SK-N-SH (cell line): ENCODE data around the gene CDHR2. TPM values are rescaled to one million over a fixed set of nuclear protein-coding genes. Genes with fewer than 3 reads are reported as not detected.

ENCODE experiments used
- CTCF ChIA-PET: fragments of 300-600, 350-600 bp; formaldehyde crosslinking; extraction: SDS; loops from one replicate; lab custom pipeline; 2021; lab: Yijun Ruan, JAX
- POLR2A ChIA-PET: fragments of 350-600 bp; sonication (Branson Sonifier 250); formaldehyde crosslinking; extraction: SDS; loops from one replicate; lab custom pipeline; 2020; ENCODE audit warnings: antibody characterized with exemption, inconsistent platforms; lab: Yijun Ruan, JAX
- DNase-seq: peaks from one replicate; pipeline ENCODE4 v3.0.0; 2012
- H2AFZ ChIP-seq: fragments of 200-600 bp; sonication (generic); 2 replicates; pipeline ENCODE4 v1.8.1; 2016; ENCODE audit warnings: antibody characterized with exemption, mild to moderate bottlenecking, low read depth
- H3F3A ChIP-seq: fragments of 200-600 bp; sonication (generic); replicated peaks from 2 replicates; pipeline ENCODE3; 2016; ENCODE audit warnings: antibody characterized with exemption, mild to moderate bottlenecking; ENCODE audit not compliant: insufficient read depth
- H3K27ac ChIP-seq, 2 experiments: fragments of 200-500 bp in 1 of 2; fragments of 200-600 bp in 1 of 2; sonication (Bioruptor generic) in 1 of 2; sonication (generic), shearing (Covaris generic) in 1 of 2; 2 replicates each; pipeline versions ENCODE4 v1.5.1 to v1.6.1; 2014 to 2016; ENCODE audit warnings: low read depth in 2 of 2, inconsistent platforms in 1 of 2, low read length in 1 of 2, mild to moderate bottlenecking in 1 of 2, mixed read lengths in 1 of 2
- H3K27me3 ChIP-seq: fragments of 200-600 bp; sonication (generic), shearing (Covaris generic); 2 replicates; pipeline ENCODE4 v1.6.1; 2016; ENCODE audit warnings: mixed run types; ENCODE audit not compliant: insufficient read depth
- H3K36me3 ChIP-seq, 2 experiments: fragments of 200-500 bp in 1 of 2; fragments of 200-600 bp in 1 of 2; sonication (Bioruptor generic) in 1 of 2; sonication (generic) in 1 of 2; replicated peaks in 1 of 2; 2 replicates each; pipeline versions ENCODE3 to v1.5.1; 2014 to 2016; ENCODE audit warnings: low read length in 1 of 2, mild to moderate bottlenecking in 1 of 2; ENCODE audit not compliant: insufficient read depth in 2 of 2, control insufficient read depth in 1 of 2
- H3K4me1 ChIP-seq, 2 experiments: fragments of 200-500 bp in 1 of 2; fragments of 200-600 bp in 1 of 2; sonication (Bioruptor generic) in 1 of 2; sonication (generic), shearing (Covaris generic) in 1 of 2; 2 replicates each; pipeline versions ENCODE4 v1.5.1 to v1.6.1; 2014 to 2016; ENCODE audit warnings: low read depth in 1 of 2, low read length in 1 of 2, mixed run types in 1 of 2; ENCODE audit not compliant: insufficient read depth in 2 of 2, control insufficient read depth in 1 of 2
- H3K4me2 ChIP-seq: fragments of 200-600 bp; sonication (generic), shearing (Covaris generic); 2 replicates; pipeline ENCODE4 v1.6.1; 2017; ENCODE audit warnings: mixed run types
- H3K4me3 ChIP-seq, 2 experiments: fragments of 200-500 bp in 1 of 2; fragments of 200-600 bp in 1 of 2; sonication (Bioruptor generic) in 1 of 2; sonication (generic), shearing (Covaris generic) in 1 of 2; 2 replicates each; pipeline versions ENCODE4 v1.5.1 to v1.8.1; 2014 to 2016; ENCODE audit warnings: low read depth in 2 of 2, inconsistent platforms in 1 of 2, low read length in 1 of 2, mild to moderate bottlenecking in 1 of 2, mixed read lengths in 1 of 2, moderate library complexity in 1 of 2
- H3K79me2 ChIP-seq: fragments of 200-600 bp; sonication (generic); 2 replicates; pipeline ENCODE4 v1.8.1; 2017; ENCODE audit warnings: mild to moderate bottlenecking; ENCODE audit not compliant: insufficient read depth
- H3K9ac ChIP-seq: fragments of 200-600 bp; sonication (generic); 2 replicates; pipeline ENCODE4 v1.6.1; 2017; ENCODE audit warnings: mixed run types
- H3K9me2 ChIP-seq: fragments of 200-600 bp; sonication (generic); 2 replicates; pipeline ENCODE4 v1.6.1; 2017; ENCODE audit warnings: mixed run types
- H3K9me3 ChIP-seq: fragments of 200-600 bp; sonication (generic); 2 replicates; pipeline ENCODE4 v1.6.1; 2017; ENCODE audit warnings: mixed run types, mild to moderate bottlenecking, moderate library complexity
- H4K20me1 ChIP-seq: fragments of 200-600 bp; sonication (generic); 2 replicates; pipeline ENCODE4 v1.6.1; 2017; ENCODE audit warnings: mild to moderate bottlenecking, mixed run types; ENCODE audit not compliant: insufficient read depth
- CTCF ChIP-seq: fragments of 200-600 bp; sonication (generic); IDR thresholded peaks from 2 replicates; pipeline ENCODE4 v1.6.1; 2017; ENCODE audit warnings: antibody characterized with exemption, mild to moderate bottlenecking, moderate library complexity
- ELF1 ChIP-seq: IDR thresholded peaks from 2 replicates; pipeline ENCODE4 v1.4.0; 2012
- EP300 ChIP-seq, 2 experiments: IDR thresholded peaks; 2 replicates each; pipeline versions ENCODE4 v1.4.0 to v1.6.1; 2012; ENCODE audit warnings: borderline replicate concordance in 1 of 2, low read depth in 1 of 2, low read length in 1 of 2
- FOSL2 ChIP-seq: IDR thresholded peaks from 2 replicates; pipeline ENCODE4 v1.4.0; 2012; ENCODE audit warnings: low read depth, mild to moderate bottlenecking, moderate library complexity, borderline replicate concordance
- FOXJ3 ChIP-seq: sonication (generic); formaldehyde crosslinking; IDR thresholded peaks from 2 replicates; pipeline ENCODE4 v1.5.1; 2020; ENCODE audit warnings: mild to moderate bottlenecking, missing genetic modification reagents
- FOXM1 ChIP-seq: IDR thresholded peaks from 2 replicates; pipeline ENCODE4 v1.4.0; 2012; ENCODE audit warnings: low read depth, mild to moderate bottlenecking
- GATA2 ChIP-seq: sonication (generic); formaldehyde crosslinking; IDR thresholded peaks from 2 replicates; pipeline ENCODE4 v1.5.0; 2020; ENCODE audit warnings: mild to moderate bottlenecking, missing genetic modification reagents
- JUND ChIP-seq: IDR thresholded peaks from 2 replicates; pipeline ENCODE4 v1.4.0; 2012
- NRF1 ChIP-seq: IDR thresholded peaks from 2 replicates; pipeline ENCODE4 v1.6.1; 2012; ENCODE audit warnings: low read depth, mild to moderate bottlenecking, low read length
- RCOR1 ChIP-seq: fragments of 150-350 bp; IDR thresholded peaks from 2 replicates; pipeline ENCODE4 v1.6.1; 2017; ENCODE audit warnings: antibody characterized with exemption, low read length
- REST ChIP-seq: IDR thresholded peaks from 2 replicates; pipeline ENCODE4 v1.6.1; 2012; ENCODE audit warnings: mild to moderate bottlenecking, low read depth, low read length, moderate library complexity
- RXRA ChIP-seq: IDR thresholded peaks from 2 replicates; pipeline ENCODE4 v1.4.0; 2012; ENCODE audit warnings: low read depth, mild to moderate bottlenecking, borderline replicate concordance
- SIN3A ChIP-seq: IDR thresholded peaks from 2 replicates; pipeline ENCODE4 v1.6.1; 2012; ENCODE audit warnings: low read depth, mild to moderate bottlenecking, low read length, moderate library complexity, borderline replicate concordance
- SMC3 ChIP-seq: IDR thresholded peaks from 2 replicates; pipeline ENCODE4 v1.6.1; 2012; ENCODE audit warnings: low read depth, low read length, improper control_type of control experiment
- TAF1 ChIP-seq: IDR thresholded peaks from 2 replicates; pipeline ENCODE4 v1.6.1; 2012; ENCODE audit warnings: low read depth, mild to moderate bottlenecking, low read length, moderate library complexity, borderline replicate concordance
- TCF12 ChIP-seq: IDR thresholded peaks from 2 replicates; pipeline ENCODE4 v1.4.0; 2012
- YY1 ChIP-seq: IDR thresholded peaks from 2 replicates; pipeline ENCODE4 v1.4.0; 2012; ENCODE audit warnings: low read depth, mild to moderate bottlenecking
- WGBS: methylation state at CpG from one replicate; pipeline ENCODE4 v1.1.6; 2017; ENCODE audit warnings: low lambda C conversion rate; 5-methylcytosine and 5-hydroxymethylcytosine counted together
- polyA plus RNA-seq, 3 experiments: library from polyadenylated mRNA; depleted of rRNA; stranded (reverse); fragments of >200 nt; gene quantifications; 2 replicates each; pipeline ENCODE4 v1.2.3, GENCODE V29; 2012
- TF ChIP-seq, protein P1 (sequence below): IDR thresholded peaks from 2 replicates; pipeline ENCODE4 v1.4.0; 2012; ENCODE audit warnings: low read depth, borderline replicate concordance
- TF ChIP-seq, protein P2 (sequence below): fragments of 150-350 bp; IDR thresholded peaks from 2 replicates; pipeline ENCODE4 v1.6.1; 2017; ENCODE audit warnings: antibody characterized with exemption, low read length, low read depth, borderline replicate concordance
- TF ChIP-seq, protein P3 (sequence below): fragments of 150-350 bp; IDR thresholded peaks from 2 replicates; pipeline ENCODE4 v1.6.1; 2016; ENCODE audit warnings: mild to moderate bottlenecking, low read depth, low read length

The CDHR2 gene
- polyA plus RNA-seq, 1 of the 3 experiments (the other 2 are of a cell fraction), result not detected

DNA sequence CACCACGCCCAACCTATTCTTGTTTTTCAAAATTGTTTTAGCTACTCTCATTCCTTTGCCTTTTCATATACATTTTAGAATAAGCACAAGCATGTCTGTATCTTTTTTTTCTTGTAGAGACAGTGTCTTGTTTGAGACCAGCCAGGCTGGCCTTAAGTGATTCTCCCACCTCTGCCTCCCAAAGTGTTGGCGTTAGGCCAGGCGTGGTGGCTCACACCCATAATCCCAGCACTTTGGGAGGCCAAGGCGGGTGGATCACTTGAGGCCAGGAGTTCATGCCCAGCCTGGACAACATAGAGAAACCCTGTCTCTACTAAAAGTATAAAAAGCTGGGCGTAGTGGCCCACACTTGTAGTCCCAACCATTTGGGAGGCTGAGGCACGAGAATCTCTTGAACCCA is 25.0 kb upstream of the CDHR2 start:
- Histone ChIP-seq H3K79me2 (no peaks in the 10 kb centered on the region), H3K4me1 (no peaks in the 10 kb centered on the region), H3K36me3 (peaks cover 0 to 23% of the 10 kb centered on the region in 2 experiments), H3K27ac (no peak overlapping the region), H2AFZ (no peak overlapping the region), H3K4me3 (no peak overlapping the region), H3K27me3 (no peaks in the 10 kb centered on the region), H3K9me3 (no peaks in the 10 kb centered on the region), H3K9ac (no peak overlapping the region), H4K20me1 (no peaks in the 10 kb centered on the region), H3K9me2 (no peaks in the 10 kb centered on the region), H3K4me2 (no peak overlapping the region), H3F3A (peaks cover 3% of the 10 kb centered on the region)
- ChIA-PET CTCF (interaction anchor here (1.4 kb wide), 1 partner anchor 8 kb away, joined by 4 read pairs; no protein-coding TSS in a partner anchor), POLR2A (no interaction called here)
- TF ChIP-seq RXRA, result no peak
- TF ChIP-seq EP300 (IDR thresholded peaks at IDR 0.05; ENCODE audit: borderline replicate concordance in 1 of 2, low read depth in 1 of 2, low read length in 1 of 2), result no peak
- TF ChIP-seq REST, result no peak
- no peak for TF ChIP-seq FOXJ3 (CRISPR knock-in tag)
- DNase-seq, result no peak
- 93% methylated on average over 6 of the region's 6 CpGs for WGBS

DNA sequence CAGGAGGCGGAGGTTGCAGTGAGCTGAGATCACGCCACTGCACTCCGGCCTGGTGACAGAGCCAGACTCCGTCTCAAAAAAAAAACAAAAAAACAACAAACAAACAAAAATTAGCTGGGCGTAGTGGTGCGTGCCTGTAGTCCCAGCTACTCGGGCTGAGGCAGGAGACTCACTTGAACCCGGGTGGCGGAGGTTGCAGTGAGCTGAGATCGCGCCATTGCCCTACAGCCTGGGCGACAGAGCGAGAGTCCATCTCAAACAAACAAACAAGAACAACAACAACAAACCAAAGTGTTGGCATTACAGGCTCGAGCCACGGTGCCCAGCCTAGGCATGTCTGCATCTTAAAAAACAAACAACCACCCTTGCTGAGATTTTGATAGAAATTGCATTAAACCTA is 24.2 kb upstream of the CDHR2 start:
- Histone ChIP-seq H2AFZ (no peak overlapping the region), H3K9me2 (no peaks in the 10 kb centered on the region), H3K4me1 (no peaks in the 10 kb centered on the region; a peak in 1 of 4 replicates), H3K36me3 (peaks cover 0 to 31% of the 10 kb centered on the region in 2 experiments), H3K79me2 (no peaks in the 10 kb centered on the region), H3K27me3 (no peaks in the 10 kb centered on the region), H4K20me1 (no peaks in the 10 kb centered on the region), H3K9me3 (no peaks in the 10 kb centered on the region), H3K4me2 (no peak overlapping the region), H3K9ac (no peak overlapping the region), H3F3A (peaks cover 3% of the 10 kb centered on the region), H3K27ac (no peak overlapping the region), H3K4me3 (no peak overlapping the region)
- WGBS, result 95% methylated on average over 15 of the region's 15 CpGs
- ChIA-PET CTCF (interaction anchor here (0.6 to 1.1 kb wide), 2 partner anchors 77 to 233 kb away, joined by 3 read pairs; no protein-coding TSS in a partner anchor), POLR2A (no interaction called here)
- no peak for DNase-seq
- no peak for TF ChIP-seq YY1
- no peak for TF ChIP-seq RCOR1
- TF ChIP-seq, protein P1, sequence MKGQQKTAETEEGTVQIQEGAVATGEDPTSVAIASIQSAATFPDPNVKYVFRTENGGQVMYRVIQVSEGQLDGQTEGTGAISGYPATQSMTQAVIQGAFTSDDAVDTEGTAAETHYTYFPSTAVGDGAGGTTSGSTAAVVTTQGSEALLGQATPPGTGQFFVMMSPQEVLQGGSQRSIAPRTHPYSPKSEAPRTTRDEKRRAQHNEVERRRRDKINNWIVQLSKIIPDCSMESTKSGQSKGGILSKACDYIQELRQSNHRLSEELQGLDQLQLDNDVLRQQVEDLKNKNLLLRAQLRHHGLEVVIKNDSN, result no peak
- TF ChIP-seq CTCF, result no peak
- no peak for TF ChIP-seq JUND
- TF ChIP-seq TCF12, result no peak
- no peak for TF ChIP-seq RXRA
- TF ChIP-seq, protein P2, sequence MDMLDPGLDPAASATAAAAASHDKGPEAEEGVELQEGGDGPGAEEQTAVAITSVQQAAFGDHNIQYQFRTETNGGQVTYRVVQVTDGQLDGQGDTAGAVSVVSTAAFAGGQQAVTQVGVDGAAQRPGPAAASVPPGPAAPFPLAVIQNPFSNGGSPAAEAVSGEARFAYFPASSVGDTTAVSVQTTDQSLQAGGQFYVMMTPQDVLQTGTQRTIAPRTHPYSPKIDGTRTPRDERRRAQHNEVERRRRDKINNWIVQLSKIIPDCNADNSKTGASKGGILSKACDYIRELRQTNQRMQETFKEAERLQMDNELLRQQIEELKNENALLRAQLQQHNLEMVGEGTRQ, result no peak
- no peak for TF ChIP-seq FOXM1
- TF ChIP-seq SIN3A, result no peak
- no peak for TF ChIP-seq ELF1
- TF ChIP-seq TAF1, result no peak
- TF ChIP-seq, protein P3, sequence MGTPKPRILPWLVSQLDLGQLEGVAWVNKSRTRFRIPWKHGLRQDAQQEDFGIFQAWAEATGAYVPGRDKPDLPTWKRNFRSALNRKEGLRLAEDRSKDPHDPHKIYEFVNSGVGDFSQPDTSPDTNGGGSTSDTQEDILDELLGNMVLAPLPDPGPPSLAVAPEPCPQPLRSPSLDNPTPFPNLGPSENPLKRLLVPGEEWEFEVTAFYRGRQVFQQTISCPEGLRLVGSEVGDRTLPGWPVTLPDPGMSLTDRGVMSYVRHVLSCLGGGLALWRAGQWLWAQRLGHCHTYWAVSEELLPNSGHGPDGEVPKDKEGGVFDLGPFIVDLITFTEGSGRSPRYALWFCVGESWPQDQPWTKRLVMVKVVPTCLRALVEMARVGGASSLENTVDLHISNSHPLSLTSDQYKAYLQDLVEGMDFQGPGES, result no peak
- no peak for TF ChIP-seq FOXJ3 (CRISPR knock-in tag)
- TF ChIP-seq SMC3, result no peak
- TF ChIP-seq NRF1, result no peak
- no peak for TF ChIP-seq GATA2
- TF ChIP-seq EP300 (IDR thresholded peaks at IDR 0.05; ENCODE audit: borderline replicate concordance in 1 of 2, low read depth in 1 of 2, low read length in 1 of 2), result no peak
- TF ChIP-seq FOSL2, result no peak
